Keratinocyte (primary cell): Measurements from ENCODE around the gene LRP11. TPM values are rescaled to one million over a fixed set of nuclear protein-coding genes. Genes with fewer than 3 reads are reported as not detected.
A peak's percentile ranks its signal among the peaks of the same experiment; 100 is the strongest.

Experiments used
- DNase-seq: peaks from one replicate; pipeline ENCODE4 v3.0.0-alpha.2; 2011; ENCODE audit warnings: low read depth, missing footprints, low spot score
- FAIRE-seq: peaks from 2 replicates; lab custom pipeline; 2011; peaks lifted over from hg19 to GRCh38; lab: Jason Lieb, UNC
- H2AFZ ChIP-seq: 2 replicates; pipeline ENCODE4 v1.6.0; 2012; ENCODE audit warnings: low read length, control low read depth, inconsistent platforms; ENCODE audit not compliant: control insufficient read depth
- H3K27ac ChIP-seq: 2 replicates; pipeline ENCODE4 v1.5.1; 2011; ENCODE audit warnings: low read length; ENCODE audit not compliant: control insufficient read depth, insufficient read depth
- H3K27me3 ChIP-seq: 3 replicates; pipeline ENCODE4 v1.6.0; 2011; ENCODE audit warnings: low read length; ENCODE audit not compliant: control insufficient read depth, insufficient read depth; ENCODE audit errors: extremely low read depth
- H3K36me3 ChIP-seq, 2 experiments: 2 replicates in 1 of 2; 3 replicates in 1 of 2; pipeline ENCODE4 v1.5.1; 2011; ENCODE audit warnings: low read length in 2 of 2, mild to moderate bottlenecking in 1 of 2; ENCODE audit not compliant: control insufficient read depth in 2 of 2, insufficient read depth in 2 of 2; ENCODE audit errors: extremely low read depth in 1 of 2
- H3K4me1 ChIP-seq: 3 replicates; pipeline ENCODE4 v1.5.1; 2011; ENCODE audit warnings: low read length; ENCODE audit not compliant: control insufficient read depth, insufficient read depth; ENCODE audit errors: extremely low read depth
- H3K4me2 ChIP-seq: 3 replicates; pipeline ENCODE4 v1.6.0; 2011; ENCODE audit warnings: low read depth, low read length; ENCODE audit not compliant: control insufficient read depth, insufficient read depth; ENCODE audit errors: extremely low read depth
- H3K4me3 ChIP-seq, 3 experiments: fragments of 200-600 bp in 1 of 3; sonication (generic) in 1 of 3; 2 replicates in 2 of 3; 3 replicates in 1 of 3; pipeline ENCODE4 v1.5.1; 2011 to 2016; ENCODE audit warnings: low read length in 3 of 3, mild to moderate bottlenecking in 3 of 3, control low read depth in 2 of 3, inconsistent platforms in 1 of 3, low read depth in 1 of 3, mixed read lengths in 1 of 3, mixed run types in 1 of 3, moderate library complexity in 1 of 3; ENCODE audit not compliant: control insufficient read depth in 2 of 3, insufficient read depth in 2 of 3; ENCODE audit errors: extremely low read depth in 1 of 3
- H3K79me2 ChIP-seq: 2 replicates; pipeline ENCODE4 v1.6.0; 2012; ENCODE audit warnings: low read length; ENCODE audit not compliant: control insufficient read depth, insufficient read depth
- H3K9ac ChIP-seq: 3 replicates; pipeline ENCODE4 v1.6.0; 2011; ENCODE audit warnings: low read length; ENCODE audit not compliant: control insufficient read depth, insufficient read depth; ENCODE audit errors: extremely low read depth
- H3K9me1 ChIP-seq: 3 replicates; pipeline ENCODE4 v1.6.0; 2011; ENCODE audit warnings: low read length; ENCODE audit not compliant: control insufficient read depth, insufficient read depth; ENCODE audit errors: extremely low read depth
- H3K9me3 ChIP-seq: 2 replicates; pipeline ENCODE4 v1.5.1; 2012; ENCODE audit warnings: low read depth, low read length; ENCODE audit not compliant: control insufficient read depth
- H4K20me1 ChIP-seq: 3 replicates; pipeline ENCODE4 v1.6.0; 2011; ENCODE audit warnings: low read length; ENCODE audit not compliant: control insufficient read depth, insufficient read depth; ENCODE audit errors: extremely low read depth
- CTCF ChIP-seq, 3 experiments: IDR thresholded peaks in 1 of 3; conservative IDR thresholded peaks in 1 of 3; optimal IDR thresholded peaks in 1 of 3; 2 replicates in 2 of 3; 3 replicates in 1 of 3; pipeline versions ENCODE3 to v1.5.1; 2011; ENCODE audit warnings: low read length in 3 of 3, mild to moderate bottlenecking in 3 of 3, moderate library complexity in 2 of 3, control low read depth in 1 of 3, inconsistent platforms in 1 of 3; ENCODE audit not compliant: insufficient read depth in 2 of 3; ENCODE audit errors: extremely low read depth in 1 of 3
- EZH2 ChIP-seq: IDR thresholded peaks from one replicate; pipeline ENCODE4 v1.6.1; 2012; ENCODE audit warnings: inconsistent platforms, mild to moderate bottlenecking, low read length, moderate library complexity
- dilution Hi-C: fragments of 300-500 bp; cut with MboI; formaldehyde crosslinking; loops from one replicate; pipeline ENCODE4 v1.7.0; 2020; ENCODE audit warnings: low sequenced_read_pairs; ENCODE audit not compliant: extremely low pct_ligation_motif_present
- polyA plus RNA-seq, 5 experiments: library from polyadenylated mRNA; depleted of rRNA in 3 of 5; stranded (reverse) in 3 of 5; stranded (forward) in 1 of 5; unstranded in 1 of 5; fragments of >200 nt; gene quantifications; 1 replicate in 1 of 5; 2 replicates in 3 of 5; 3 replicates in 1 of 5; pipeline versions ENCODE4 v1.2.1 to v1.2.3, GENCODE V29; 2011 to 2012; ENCODE audit warnings: missing spikeins in 2 of 5, low read depth in 1 of 5, low replicate concordance in 1 of 5

Gene LRP11
- polyA plus RNA-seq, 1 donor (not counting 4 experiments of a cell fraction or from before 2014, with no cell fraction given) = 31.1 TPM

GRCh38 chr6:149899486-149899885, 35.3 kb upstream of the LRP11 start:
- H3K4me1 ChIP-seq = peaks cover 55% of the 10 kb centered on the region
- no peak overlapping the region for H3K9ac ChIP-seq
- H3K4me3 ChIP-seq = no peak overlapping the region
- no peaks in the 10 kb centered on the region for H3K36me3 ChIP-seq
- FAIRE-seq (no peak), DNase-seq (no peak)
- H3K27ac ChIP-seq = peak overlapping the region; percentile 67
- no peaks in the 10 kb centered on the region for H4K20me1 ChIP-seq
- dilution Hi-C loops = no loop called here
- H3K4me2 ChIP-seq = peak overlapping the region; percentile 65
- no peak overlapping the region for H2AFZ ChIP-seq
- no peak for TF ChIP-seq EZH2
- no peak for TF ChIP-seq CTCF (optimal IDR thresholded peaks at IDR 0.05 in 1 of 3, IDR thresholded peaks at IDR 0.05 in 1 of 3, conservative IDR thresholded peaks at IDR 0.05 in 1 of 3; ENCODE audit: extremely low read depth in 1 of 3, insufficient read depth in 2 of 3, low read length in 3 of 3)
- H3K9me1 ChIP-seq = no peaks in the 10 kb centered on the region
- no peaks in the 10 kb centered on the region for H3K79me2 ChIP-seq
- no peaks in the 10 kb centered on the region for H3K27me3 ChIP-seq
- no peaks in the 10 kb centered on the region for H3K9me3 ChIP-seq

- dilution Hi-C loops = no loop called here
- no peak overlapping the region for H3K4me2 ChIP-seq
- H3K79me2 ChIP-seq = no peaks in the 10 kb centered on the region
- H4K20me1 ChIP-seq = no peaks in the 10 kb centered on the region
- no peak overlapping the region for H2AFZ ChIP-seq
- TF ChIP-seq CTCF (optimal IDR thresholded peaks at IDR 0.05 in 1 of 3, IDR thresholded peaks at IDR 0.05 in 1 of 3, conservative IDR thresholded peaks at IDR 0.05 in 1 of 3; ENCODE audit: extremely low read depth in 1 of 3, insufficient read depth in 2 of 3, low read length in 3 of 3) = no peak
- no peak for TF ChIP-seq EZH2
- no peaks in the 10 kb centered on the region for H3K9me3 ChIP-seq
- H3K36me3 ChIP-seq = no peaks in the 10 kb centered on the region
- no peaks in the 10 kb centered on the region for H3K9me1 ChIP-seq
- FAIRE-seq (no peak), DNase-seq (no peak)
- H3K27me3 ChIP-seq = no peaks in the 10 kb centered on the region
- H3K4me1 ChIP-seq = peaks cover 55% of the 10 kb centered on the region
- H3K4me3 ChIP-seq = no peak overlapping the region
- no peak overlapping the region for H3K27ac ChIP-seq
- H3K9ac ChIP-seq = no peak overlapping the region
These were observed 34.8 kb upstream of the LRP11 start for GRCh38 chr6:149898966-149899365.
